G401.6 (cell line): Measurements from ENCODE around the gene ECHDC3.
A peak's percentile ranks its signal among the peaks of the same experiment; 100 is the strongest.

Experiments used
- FAIRE-seq: peaks from 2 replicates; lab custom pipeline; 2012; peaks lifted over from hg19 to GRCh38; lab: Jason Lieb, UNC

Gene ECHDC3

GRCh38 chr10:11748866-11749265 is 6.7 kb downstream of the ECHDC3 start:
- no peak for FAIRE-seq

- FAIRE-seq = no peak
Observed at GRCh38 chr10:11750420-11750819, 8.2 kb downstream of the ECHDC3 start.

GRCh38 chr10:11754173-11754572 is 12.0 kb downstream of the ECHDC3 start:
- no peak for FAIRE-seq

GRCh38 chr10:11754620-11755019 is 12.4 kb downstream of the ECHDC3 start:
- no peak for FAIRE-seq

- FAIRE-seq = no peak
Observed at GRCh38 chr10:11755512-11756263, 13.5 kb downstream of the ECHDC3 start.

GRCh38 chr10:11756766-11757315 is 14.7 kb downstream of the ECHDC3 start:
- FAIRE-seq = no peak

GRCh38 chr10:11757454-11757820 is 15.3 kb downstream of the ECHDC3 start:
- FAIRE-seq = no peak

GRCh38 chr10:11757821-11758463 is 15.8 kb downstream of the ECHDC3 start:
- peak; percentile 50 for FAIRE-seq

- FAIRE-seq = no peak
Observed at GRCh38 chr10:11758527-11759236, 16.5 kb downstream of the ECHDC3 start.

GRCh38 chr10:11759347-11759746 is 17.2 kb downstream of the ECHDC3 start:
- no peak for FAIRE-seq

GRCh38 chr10:11760151-11760550 is 18.0 kb downstream of the ECHDC3 start:
- FAIRE-seq = no peak

GRCh38 chr10:11760861-11761260 is 18.7 kb downstream of the ECHDC3 start:
- no peak for FAIRE-seq

GRCh38 chr10:11761431-11761830 is 19.2 kb downstream of the ECHDC3 start:
- no peak for FAIRE-seq

- FAIRE-seq = no peak
Observed at GRCh38 chr10:11762706-11763500, 20.7 kb downstream of the ECHDC3 start.

GRCh38 chr10:11763501-11763861 is 21.3 kb downstream of the ECHDC3 start:
- FAIRE-seq = no peak

- FAIRE-seq = no peak
Observed at GRCh38 chr10:11765141-11765540, 23.0 kb downstream of the ECHDC3 start.

- FAIRE-seq = no peak
Observed at GRCh38 chr10:11772575-11773288, 30.6 kb downstream of the ECHDC3 start.

GRCh38 chr10:11773761-11774441 is 31.7 kb downstream of the ECHDC3 start:
- FAIRE-seq = no peak

GRCh38 chr10:11775412-11775811 is 33.2 kb downstream of the ECHDC3 start:
- FAIRE-seq = no peak

GRCh38 chr10:11776080-11776479 is 33.9 kb downstream of the ECHDC3 start:
- FAIRE-seq = no peak

- no peak for FAIRE-seq
Observed at GRCh38 chr10:11781114-11781513, 38.9 kb downstream of the ECHDC3 start.
